Measurements from ENCODE around the gene TPM4. TPM values are rescaled to one million over a fixed set of nuclear protein-coding genes. Genes with fewer than 3 reads are reported as not detected.

The TPM4 gene
- total and polyA plus RNA-seq, 2 of the 13 experiments (the other 11 are each of a cell fraction or from before 2014, with no cell fraction given), result 180 to 188 TPM

GRCh38 chr19:16073481-16073880 is 2.8 kb upstream of the TPM4 start (continued):
- TF ChIP-seq, protein P1, sequence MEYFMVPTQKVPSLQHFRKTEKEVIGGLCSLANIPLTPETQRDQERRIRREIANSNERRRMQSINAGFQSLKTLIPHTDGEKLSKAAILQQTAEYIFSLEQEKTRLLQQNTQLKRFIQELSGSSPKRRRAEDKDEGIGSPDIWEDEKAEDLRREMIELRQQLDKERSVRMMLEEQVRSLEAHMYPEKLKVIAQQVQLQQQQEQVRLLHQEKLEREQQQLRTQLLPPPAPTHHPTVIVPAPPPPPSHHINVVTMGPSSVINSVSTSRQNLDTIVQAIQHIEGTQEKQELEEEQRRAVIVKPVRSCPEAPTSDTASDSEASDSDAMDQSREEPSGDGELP (IDR thresholded peaks at IDR 0.05; ENCODE audit: borderline replicate concordance, low read depth), result peak; percentile 43; the same call in 1 of the 2 replicates
- TF ChIP-seq NR2F6 (IDR thresholded peaks at IDR 0.05) (peak; percentile 46; the same call in 1 of the 2 replicates), NR2F6 (CRISPR knock-in tag; IDR thresholded peaks at IDR 0.05) (peak; percentile 23; the same call in 1 of the 2 replicates)
- TF ChIP-seq, protein P2, sequence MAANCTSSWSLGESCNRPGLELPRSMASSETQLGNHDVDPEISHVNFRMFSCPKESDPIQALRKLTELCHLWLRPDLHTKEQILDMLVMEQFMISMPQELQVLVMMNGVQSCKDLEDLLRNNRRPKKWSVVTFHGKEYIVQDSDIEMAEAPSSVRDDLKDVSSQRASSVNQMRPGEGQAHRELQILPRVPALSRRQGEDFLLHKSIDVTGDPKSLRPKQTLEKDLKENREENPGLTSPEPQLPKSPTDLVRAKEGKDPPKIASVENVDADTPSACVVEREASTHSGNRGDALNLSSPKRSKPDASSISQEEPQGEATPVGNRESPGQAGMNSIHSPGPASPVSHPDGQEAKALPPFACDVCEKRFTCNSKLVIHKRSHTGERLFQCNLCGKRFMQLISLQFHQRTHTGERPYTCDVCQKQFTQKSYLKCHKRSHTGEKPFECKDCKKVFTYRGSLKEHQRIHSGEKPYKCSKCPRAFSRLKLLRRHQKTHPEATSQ (CRISPR knock-in tag; IDR thresholded peaks at IDR 0.05; ENCODE audit: borderline replicate concordance), result no peak

DNA sequence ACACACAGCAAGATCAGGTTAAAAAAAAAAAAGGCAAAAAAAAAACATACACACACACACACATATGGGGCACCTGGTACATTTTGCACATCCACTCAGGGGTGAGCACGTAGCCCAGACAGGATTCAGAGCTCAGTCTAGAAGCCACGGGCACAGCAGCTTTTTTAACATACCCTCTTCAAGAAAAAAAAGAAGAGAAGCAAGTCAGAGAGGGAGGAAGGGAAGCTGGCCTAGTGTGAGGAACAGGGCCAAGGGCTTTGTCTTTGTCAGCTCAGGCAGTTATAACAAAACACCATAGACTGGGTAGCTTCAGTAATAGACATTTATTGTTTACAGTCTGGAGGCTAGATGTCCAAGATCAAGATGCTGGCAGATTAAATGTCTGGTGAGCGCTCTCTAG is 2.3 kb upstream of the TPM4 start:
- ATAC-seq (no peak), FAIRE-seq (no peak), DNase-seq (ENCODE audit: low spot score) (no peak)
- in situ Hi-C loops (cut with HindIII; ENCODE audit: extremely low pct_ligation_motif_present, low pct_unique_long_range_greater_than_20kb), result no loop called here
- BruUV-seq (replicated peaks), result no TSS peak
- no peak overlapping the region for H2AFZ ChIP-seq (ENCODE audit: low read length)
- H3K9me3 ChIP-seq (ENCODE audit: low read length), result no peaks in the 10 kb centered on the region
- H3K27me3 ChIP-seq (ENCODE audit: control insufficient read depth in 1 of 2, insufficient read depth in 2 of 2, low read length in 2 of 2), result no peaks in the 10 kb centered on the region
- CTCF ChIA-PET (ENCODE audit: low intra/inter-chr PET ratio, low total read pairs), result no interaction called here
- POLR2A ChIA-PET, result interaction anchor here (1.1 to 1.5 kb wide), 3 partner anchors 15 to 37 kb away, joined by 4 to 6 read pairs (median 4); no protein-coding TSS in a partner anchor
- H3K36me3 ChIP-seq (replicated peaks in 1 of 2; ENCODE audit: control insufficient read depth in 1 of 2, insufficient read depth in 2 of 2, low read length in 2 of 2), result no peaks in the 10 kb centered on the region
- peaks cover 21% of the 10 kb centered on the region for H3K79me2 ChIP-seq (ENCODE audit: insufficient read depth, low read length)
- H3K4me2 ChIP-seq (ENCODE audit: low read depth, low read length), result no peak overlapping the region
- no peak overlapping the region for H3K9ac ChIP-seq (ENCODE audit: insufficient read depth, low read depth, low read length)
- peaks cover 86% of the 10 kb centered on the region for H3K4me1 ChIP-seq (ENCODE audit: insufficient read depth, low read length)
- no peak overlapping the region for H3K27ac ChIP-seq (ENCODE audit: extremely low read length, insufficient read depth, low read length)
- intact Hi-C loops (cut with micrococcal nuclease; ENCODE audit: unreplicated experiment), result no loop called here
- peaks cover 5% of the 10 kb centered on the region; the same call in 1 of the 2 replicates for H4K20me1 ChIP-seq (ENCODE audit: insufficient read depth, low read length)
- 25% methylated on average over 3 of the region's 3 CpGs for WGBS (ENCODE audit: low lambda C conversion rate)
- TF ChIP-seq SOX13 (IDR thresholded peaks at IDR 0.05) (no peak), SOX13 (CRISPR knock-in tag; conservative IDR thresholded peaks at IDR 0.05 in 1 of 2, IDR thresholded peaks at IDR 0.05 in 1 of 2) (no peak), ZNF83 (CRISPR knock-in tag; IDR thresholded peaks at IDR 0.05; ENCODE audit: borderline replicate concordance) (no peak), MNT (IDR thresholded peaks at IDR 0.05) (no peak)
- TF ChIP-seq, protein P3, sequence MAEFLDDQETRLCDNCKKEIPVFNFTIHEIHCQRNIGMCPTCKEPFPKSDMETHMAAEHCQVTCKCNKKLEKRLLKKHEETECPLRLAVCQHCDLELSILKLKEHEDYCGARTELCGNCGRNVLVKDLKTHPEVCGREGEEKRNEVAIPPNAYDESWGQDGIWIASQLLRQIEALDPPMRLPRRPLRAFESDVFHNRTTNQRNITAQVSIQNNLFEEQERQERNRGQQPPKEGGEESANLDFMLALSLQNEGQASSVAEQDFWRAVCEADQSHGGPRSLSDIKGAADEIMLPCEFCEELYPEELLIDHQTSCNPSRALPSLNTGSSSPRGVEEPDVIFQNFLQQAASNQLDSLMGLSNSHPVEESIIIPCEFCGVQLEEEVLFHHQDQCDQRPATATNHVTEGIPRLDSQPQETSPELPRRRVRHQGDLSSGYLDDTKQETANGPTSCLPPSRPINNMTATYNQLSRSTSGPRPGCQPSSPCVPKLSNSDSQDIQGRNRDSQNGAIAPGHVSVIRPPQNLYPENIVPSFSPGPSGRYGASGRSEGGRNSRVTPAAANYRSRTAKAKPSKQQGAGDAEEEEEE (CRISPR knock-in tag; IDR thresholded peaks at IDR 0.05; ENCODE audit: borderline replicate concordance), result no peak
- H3K4me3 ChIP-seq (replicated peaks in 1 of 3; ENCODE audit: insufficient read depth in 1 of 3, low read depth in 2 of 3, low read length in 3 of 3), result no peak overlapping the region

Data from HepG2 (cell line).